ENCODE data around the gene ZNF532. TPM values are rescaled to one million over a fixed set of nuclear protein-coding genes. Genes with fewer than 3 reads are reported as not detected.
A peak's percentile ranks its signal among the peaks of the same experiment; 100 is the strongest.

ZNF532 gene
- total RNA-seq, 2 donors from 2014 or later = 5.6 to 14.8 TPM

DNA sequence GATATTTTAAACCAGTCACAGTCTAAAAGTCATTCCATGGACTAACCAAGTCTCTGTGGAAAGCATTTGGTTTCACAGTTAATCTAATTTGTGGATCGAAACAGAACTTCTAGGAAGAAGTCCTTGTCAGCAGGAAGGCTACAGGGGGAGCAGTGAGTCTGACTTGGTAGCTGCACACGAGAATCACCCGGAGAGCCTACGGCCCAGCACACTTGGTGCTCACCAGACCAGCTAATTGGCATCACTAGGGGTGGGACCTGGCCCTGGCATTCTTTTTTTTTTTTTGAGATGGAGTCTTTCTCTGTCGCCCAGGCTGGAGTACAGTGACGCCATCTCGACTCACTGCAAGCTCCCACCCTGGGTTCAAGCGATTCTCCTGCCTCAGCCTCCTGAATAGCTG lies 97.7 kb downstream of the ZNF532 start:
- no peaks in the 10 kb centered on the region for H3K27me3 ChIP-seq
- no peak overlapping the region for H3K27ac ChIP-seq
- no peaks in the 10 kb centered on the region for H3K36me3 ChIP-seq
- TF ChIP-seq, protein P1, sequence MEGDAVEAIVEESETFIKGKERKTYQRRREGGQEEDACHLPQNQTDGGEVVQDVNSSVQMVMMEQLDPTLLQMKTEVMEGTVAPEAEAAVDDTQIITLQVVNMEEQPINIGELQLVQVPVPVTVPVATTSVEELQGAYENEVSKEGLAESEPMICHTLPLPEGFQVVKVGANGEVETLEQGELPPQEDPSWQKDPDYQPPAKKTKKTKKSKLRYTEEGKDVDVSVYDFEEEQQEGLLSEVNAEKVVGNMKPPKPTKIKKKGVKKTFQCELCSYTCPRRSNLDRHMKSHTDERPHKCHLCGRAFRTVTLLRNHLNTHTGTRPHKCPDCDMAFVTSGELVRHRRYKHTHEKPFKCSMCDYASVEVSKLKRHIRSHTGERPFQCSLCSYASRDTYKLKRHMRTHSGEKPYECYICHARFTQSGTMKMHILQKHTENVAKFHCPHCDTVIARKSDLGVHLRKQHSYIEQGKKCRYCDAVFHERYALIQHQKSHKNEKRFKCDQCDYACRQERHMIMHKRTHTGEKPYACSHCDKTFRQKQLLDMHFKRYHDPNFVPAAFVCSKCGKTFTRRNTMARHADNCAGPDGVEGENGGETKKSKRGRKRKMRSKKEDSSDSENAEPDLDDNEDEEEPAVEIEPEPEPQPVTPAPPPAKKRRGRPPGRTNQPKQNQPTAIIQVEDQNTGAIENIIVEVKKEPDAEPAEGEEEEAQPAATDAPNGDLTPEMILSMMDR (IDR thresholded peaks at IDR 0.05) = no peak
- DNase-seq = no peak
- no peaks in the 10 kb centered on the region for H3K9me3 ChIP-seq
- H3K4me3 ChIP-seq = no peak overlapping the region
- H3K4me1 ChIP-seq = peaks cover 1% of the 10 kb centered on the region
- intact Hi-C loops (cut with DNase I) = no loop called here
- no peak overlapping the region for H3K9ac ChIP-seq (ENCODE audit: low read depth in 2 of 2, low read length in 2 of 2)

DNA sequence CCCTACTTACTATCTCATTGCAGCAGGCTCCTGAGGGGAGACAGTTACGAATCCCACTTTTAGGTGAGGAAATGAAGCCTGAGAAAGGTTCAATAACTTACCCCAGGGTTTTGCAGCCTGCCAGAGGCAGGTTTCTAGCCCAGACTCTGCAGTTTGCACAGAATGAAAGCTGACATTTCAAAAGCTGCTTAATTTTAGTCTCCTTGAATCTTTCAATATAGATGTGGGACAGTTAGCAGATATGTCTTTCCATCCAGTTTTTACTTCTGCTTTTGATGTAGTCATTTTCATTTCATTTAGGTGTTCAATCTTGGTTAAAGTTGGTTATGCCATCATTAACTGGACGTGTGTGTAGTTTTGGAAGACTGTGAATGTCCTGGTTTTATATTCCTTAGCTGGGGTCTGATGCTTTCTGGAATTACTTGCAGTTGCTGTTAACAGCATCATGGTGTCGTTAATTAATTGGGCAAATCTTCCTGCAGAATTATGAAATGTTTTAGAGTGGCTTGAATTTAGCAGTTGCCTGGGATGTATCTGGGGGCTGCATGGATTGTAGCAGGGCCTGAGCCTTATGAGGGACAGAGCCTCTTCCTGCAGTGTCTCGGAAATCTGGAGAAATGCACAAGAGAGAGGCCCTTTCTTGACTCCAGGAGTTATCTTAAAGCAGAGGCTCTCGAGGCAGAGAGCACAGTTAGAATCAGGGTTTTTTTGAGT lies 100.8 kb downstream of the ZNF532 start:
- H3K27ac ChIP-seq = peak overlapping the region; percentile 24

DNA sequence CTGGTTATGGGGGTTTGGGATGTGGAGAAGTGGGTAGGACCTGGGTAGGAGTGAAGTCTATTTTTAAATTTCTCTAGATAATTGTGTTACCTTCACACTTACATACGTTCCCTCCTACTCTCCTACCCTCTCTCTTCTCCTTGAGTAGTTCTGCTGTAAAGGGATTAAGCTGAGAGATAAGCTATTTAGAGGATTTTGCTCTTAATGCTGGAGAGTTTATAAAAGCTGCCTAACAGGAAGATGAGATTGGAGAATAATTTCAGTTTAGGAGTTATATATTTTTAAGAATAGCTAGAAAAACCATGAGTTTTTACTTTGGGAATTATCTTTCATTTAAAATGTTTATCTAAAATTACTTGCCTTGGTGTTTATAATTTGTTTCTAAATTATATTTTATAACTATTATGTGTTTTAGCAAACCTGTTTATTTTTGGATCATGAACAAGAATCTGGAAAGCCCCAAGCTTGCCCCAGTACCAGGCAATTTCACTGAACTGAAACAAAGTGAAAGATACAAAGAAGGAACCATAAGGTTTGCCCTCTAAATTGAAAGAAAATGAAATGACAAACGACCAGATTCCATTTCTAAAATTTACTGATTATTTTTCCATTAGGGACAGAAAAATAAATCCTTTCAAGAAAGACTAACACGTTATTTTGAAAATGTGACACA lies 101.5 kb downstream of the ZNF532 start:
- intact Hi-C loops (cut with DNase I) = no loop called here

More for the DNA sequence above, 100.8 kb downstream of the ZNF532 start:
- no peaks in the 10 kb centered on the region for H3K36me3 ChIP-seq
- TF ChIP-seq, protein P1 (IDR thresholded peaks at IDR 0.05) = no peak
- no peak overlapping the region for H3K9ac ChIP-seq (ENCODE audit: low read depth in 2 of 2, low read length in 2 of 2)
- H3K9me3 ChIP-seq = no peaks in the 10 kb centered on the region
- peaks cover 4% of the 10 kb centered on the region for H3K4me1 ChIP-seq
- no peak overlapping the region for H3K4me3 ChIP-seq
- intact Hi-C loops (cut with DNase I) = no loop called here
- DNase-seq = no peak
- no peaks in the 10 kb centered on the region for H3K27me3 ChIP-seq

DNA sequence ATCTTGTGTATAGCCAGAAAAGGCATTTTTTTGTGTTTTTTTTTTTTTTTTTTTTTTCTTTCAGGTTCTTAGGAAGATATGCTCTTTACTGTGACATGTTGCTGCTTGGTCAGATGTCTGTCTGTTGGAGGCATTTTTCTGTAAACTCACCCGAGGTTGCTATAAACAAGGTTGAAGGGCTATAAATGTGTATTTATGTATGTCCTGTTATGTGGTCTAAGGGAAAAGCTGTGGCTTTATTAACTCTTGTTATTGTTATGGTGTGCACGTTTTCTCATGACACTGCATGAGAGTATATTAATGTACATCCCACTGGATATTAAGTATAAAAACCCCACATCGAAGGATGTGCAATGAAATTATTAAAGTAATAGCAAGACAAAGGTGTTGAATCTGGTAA lies 102.0 kb downstream of the ZNF532 start:
- H3K9ac ChIP-seq (ENCODE audit: low read depth in 2 of 2, low read length in 2 of 2) = no peak overlapping the region
- no peaks in the 10 kb centered on the region for H3K27me3 ChIP-seq
- H3K4me3 ChIP-seq = no peak overlapping the region
- H3K36me3 ChIP-seq = no peaks in the 10 kb centered on the region
- no peak for DNase-seq
- TF ChIP-seq, protein P1 (IDR thresholded peaks at IDR 0.05) = no peak
- H3K9me3 ChIP-seq = no peaks in the 10 kb centered on the region
- peak overlapping the region; percentile 5 for H3K27ac ChIP-seq
- intact Hi-C loops (cut with DNase I) = no loop called here
- peaks cover 4% of the 10 kb centered on the region for H3K4me1 ChIP-seq

More for the DNA sequence above, 101.5 kb downstream of the ZNF532 start:
- Histone ChIP-seq H3K9ac (ENCODE audit: low read depth in 2 of 2, low read length in 2 of 2) (no peak overlapping the region), H3K4me1 (peaks cover 4% of the 10 kb centered on the region), H3K27ac (no peak overlapping the region), H3K4me3 (no peak overlapping the region), H3K36me3 (no peaks in the 10 kb centered on the region), H3K9me3 (no peaks in the 10 kb centered on the region), H3K27me3 (no peaks in the 10 kb centered on the region)
- TF ChIP-seq, protein P1 (IDR thresholded peaks at IDR 0.05) = no peak
- DNase-seq = no peak

DNA sequence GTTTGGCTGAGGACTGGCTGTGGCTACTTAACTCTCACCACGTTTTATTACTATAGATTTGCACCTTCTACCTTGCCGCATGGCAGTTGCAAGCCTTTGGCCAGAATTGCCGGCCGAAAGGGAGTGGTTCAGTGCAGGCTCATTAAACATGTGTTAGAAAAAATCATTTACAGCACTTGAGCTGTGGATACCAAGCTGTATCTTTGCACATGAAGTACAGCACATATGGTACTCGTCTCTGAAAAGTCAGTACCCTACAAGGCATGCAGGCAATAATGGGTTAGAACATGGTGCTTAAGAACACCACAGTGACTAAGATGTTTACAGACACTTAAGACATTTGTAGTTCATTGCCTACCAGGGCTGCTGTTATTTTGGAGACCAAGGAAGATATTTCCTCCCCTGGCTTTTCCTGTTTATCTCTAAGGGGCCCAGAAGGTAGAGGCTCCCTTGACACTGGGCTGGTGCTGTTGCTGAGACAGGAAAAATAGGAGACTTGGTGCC lies 103.1 kb downstream of the ZNF532 start:
- Histone ChIP-seq H3K4me3 (no peak overlapping the region), H3K4me1 (peaks cover 4% of the 10 kb centered on the region), H3K27me3 (no peaks in the 10 kb centered on the region), H3K27ac (peak overlapping the region; percentile 5), H3K9ac (ENCODE audit: low read depth in 2 of 2, low read length in 2 of 2) (no peak overlapping the region), H3K36me3 (no peaks in the 10 kb centered on the region), H3K9me3 (no peaks in the 10 kb centered on the region)
- no peak for DNase-seq
- TF ChIP-seq, protein P1 (IDR thresholded peaks at IDR 0.05) = no peak
- intact Hi-C loops (cut with DNase I) = no loop called here
